Mammary epithelial cell (primary cell): ENCODE measurements around the gene PSMC6.

Experiments used
- CTCF ChIP-seq, 2 donors: IDR thresholded peaks in 1 of 2; conservative IDR thresholded peaks in 1 of 2; 2 replicates each; pipeline ENCODE4 v1.5.1; 2011 to 2012; ENCODE audit warnings: inconsistent platforms in 2 of 2, low read length in 2 of 2, mild to moderate bottlenecking in 2 of 2, control low read depth in 1 of 2, low read depth in 1 of 2; ENCODE audit not compliant: insufficient read depth in 1 of 2; ENCODE audit errors: extremely low read depth in 1 of 2
- EZH2 ChIP-seq: IDR thresholded peaks from 2 replicates; pipeline ENCODE4 v1.6.1; 2012; ENCODE audit warnings: low read length, inconsistent platforms, borderline replicate concordance

- TF ChIP-seq EZH2: no peak
- TF ChIP-seq CTCF (conservative IDR thresholded peaks at IDR 0.05 in 1 of 2, IDR thresholded peaks at IDR 0.05 in 1 of 2; ENCODE audit: extremely low read depth in 1 of 2, insufficient read depth in 1 of 2, low read depth in 1 of 2, low read length in 2 of 2): no peak
Measured at GRCh38 chr14:52748647-52749292, 41.8 kb downstream of the PSMC6 start.
